Measurements from ENCODE around the gene ZNF865.

The ZNF865 gene

GRCh38 chr19:55666343-55667005 lies 61.0 kb downstream of the ZNF865 start:
- Histone ChIP-seq H3K4me3 (ENCODE audit: low read depth, low read length) (no peak overlapping the region), H3K79me2 (ENCODE audit: control insufficient read depth, insufficient read depth, low read length, unreplicated experiment) (peaks cover 38% of the 10 kb centered on the region), H3K27ac (ENCODE audit: low read depth, low read length) (no peak overlapping the region), H2AFZ (ENCODE audit: low read length, unreplicated experiment) (no peak overlapping the region), H3K27me3 (ENCODE audit: insufficient read depth, low read length) (no peaks in the 10 kb centered on the region), H3K36me3 (ENCODE audit: insufficient read depth, low read length) (peaks cover 2% of the 10 kb centered on the region; the same call in 1 of the 2 replicates), H3K4me1 (ENCODE audit: control insufficient read depth, insufficient read depth, low read length, unreplicated experiment) (peaks cover 3% of the 10 kb centered on the region)

All from ACC112 (cell line).